ENCODE measurements around the gene CYB5R3.
A peak's percentile ranks its signal among the peaks of the same experiment; 100 is the strongest.

The CYB5R3 gene

GRCh38 chr22:42620084-42620483 lies 29.1 kb downstream of the CYB5R3 start:
- ATAC-seq = no peak

GRCh38 chr22:42619261-42620063 lies 29.7 kb downstream of the CYB5R3 start:
- ATAC-seq = no peak
- TF ChIP-seq CSRNP3 (CRISPR knock-in tag; IDR thresholded peaks at IDR 0.05) (no peak), ISL1 (CRISPR knock-in tag; IDR thresholded peaks at IDR 0.05) (no peak), ZNF8 (CRISPR knock-in tag; IDR thresholded peaks at IDR 0.05) (no peak), GLIS3 (CRISPR knock-in tag; IDR thresholded peaks at IDR 0.05) (no peak), CSDC2 (CRISPR knock-in tag; IDR thresholded peaks at IDR 0.05) (no peak), ZFP30 (CRISPR knock-in tag; IDR thresholded peaks at IDR 0.05) (no peak), ZC3H10 (CRISPR knock-in tag; IDR thresholded peaks at IDR 0.05) (no peak), OSR1 (CRISPR knock-in tag; IDR thresholded peaks at IDR 0.05) (no peak), POU6F1 (CRISPR knock-in tag; IDR thresholded peaks at IDR 0.05; ENCODE audit: borderline replicate concordance, low read depth) (no peak), SNAI2 (CRISPR knock-in tag; IDR thresholded peaks at IDR 0.05) (no peak), RARB (CRISPR knock-in tag; IDR thresholded peaks at IDR 0.05) (no peak)
- TF ChIP-seq, protein P1, sequence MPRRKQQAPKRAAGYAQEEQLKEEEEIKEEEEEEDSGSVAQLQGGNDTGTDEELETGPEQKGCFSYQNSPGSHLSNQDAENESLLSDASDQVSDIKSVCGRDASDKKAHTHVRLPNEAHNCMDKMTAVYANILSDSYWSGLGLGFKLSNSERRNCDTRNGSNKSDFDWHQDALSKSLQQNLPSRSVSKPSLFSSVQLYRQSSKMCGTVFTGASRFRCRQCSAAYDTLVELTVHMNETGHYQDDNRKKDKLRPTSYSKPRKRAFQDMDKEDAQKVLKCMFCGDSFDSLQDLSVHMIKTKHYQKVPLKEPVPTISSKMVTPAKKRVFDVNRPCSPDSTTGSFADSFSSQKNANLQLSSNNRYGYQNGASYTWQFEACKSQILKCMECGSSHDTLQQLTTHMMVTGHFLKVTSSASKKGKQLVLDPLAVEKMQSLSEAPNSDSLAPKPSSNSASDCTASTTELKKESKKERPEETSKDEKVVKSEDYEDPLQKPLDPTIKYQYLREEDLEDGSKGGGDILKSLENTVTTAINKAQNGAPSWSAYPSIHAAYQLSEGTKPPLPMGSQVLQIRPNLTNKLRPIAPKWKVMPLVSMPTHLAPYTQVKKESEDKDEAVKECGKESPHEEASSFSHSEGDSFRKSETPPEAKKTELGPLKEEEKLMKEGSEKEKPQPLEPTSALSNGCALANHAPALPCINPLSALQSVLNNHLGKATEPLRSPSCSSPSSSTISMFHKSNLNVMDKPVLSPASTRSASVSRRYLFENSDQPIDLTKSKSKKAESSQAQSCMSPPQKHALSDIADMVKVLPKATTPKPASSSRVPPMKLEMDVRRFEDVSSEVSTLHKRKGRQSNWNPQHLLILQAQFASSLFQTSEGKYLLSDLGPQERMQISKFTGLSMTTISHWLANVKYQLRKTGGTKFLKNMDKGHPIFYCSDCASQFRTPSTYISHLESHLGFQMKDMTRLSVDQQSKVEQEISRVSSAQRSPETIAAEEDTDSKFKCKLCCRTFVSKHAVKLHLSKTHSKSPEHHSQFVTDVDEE (CRISPR knock-in tag; IDR thresholded peaks at IDR 0.05) = no peak

More at GRCh38 chr22:42620084-42620483, 29.1 kb downstream of the CYB5R3 start:
- TF ChIP-seq, protein P1 (CRISPR knock-in tag; IDR thresholded peaks at IDR 0.05) = no peak
- no peak for TF ChIP-seq ZNF8 (CRISPR knock-in tag; IDR thresholded peaks at IDR 0.05)

GRCh38 chr22:42617155-42617983 lies 31.8 kb downstream of the CYB5R3 start:
- no peak for ATAC-seq
- TF ChIP-seq ZNF565 (CRISPR knock-in tag; conservative IDR thresholded peaks at IDR 0.05; ENCODE audit: low read depth) (no peak), ESRRG (CRISPR knock-in tag; IDR thresholded peaks at IDR 0.05) (no peak), RARB (CRISPR knock-in tag; IDR thresholded peaks at IDR 0.05) (no peak), CSDC2 (CRISPR knock-in tag; IDR thresholded peaks at IDR 0.05) (no peak), GLIS3 (CRISPR knock-in tag; IDR thresholded peaks at IDR 0.05) (no peak), POU6F1 (CRISPR knock-in tag; IDR thresholded peaks at IDR 0.05; ENCODE audit: borderline replicate concordance, low read depth) (no peak), ISL1 (CRISPR knock-in tag; IDR thresholded peaks at IDR 0.05) (no peak), CSRNP3 (CRISPR knock-in tag; IDR thresholded peaks at IDR 0.05) (no peak), TCF4 (CRISPR knock-in tag; IDR thresholded peaks at IDR 0.05; ENCODE audit: borderline replicate concordance) (no peak), SNAI2 (CRISPR knock-in tag; IDR thresholded peaks at IDR 0.05) (no peak), OSR1 (CRISPR knock-in tag; IDR thresholded peaks at IDR 0.05) (no peak), ZC3H10 (CRISPR knock-in tag; IDR thresholded peaks at IDR 0.05) (no peak)
- TF ChIP-seq, protein P1 (CRISPR knock-in tag; IDR thresholded peaks at IDR 0.05) = no peak

GRCh38 chr22:42615860-42616175 lies 33.4 kb downstream of the CYB5R3 start:
- peak; percentile 5; the same call in 2 of the 3 replicates for ATAC-seq

Data from SK-N-SH treated with all-trans-retinoic acid at 6 μM for 48 hours (cell line).